ENCODE results near the gene RAB33B.
"Not testable (repeated sequence)": the region's sequence is repeated elsewhere in the genome, so short reads cannot be mapped to it uniquely, and the experiment has no call there.

RAB33B gene

DNA sequence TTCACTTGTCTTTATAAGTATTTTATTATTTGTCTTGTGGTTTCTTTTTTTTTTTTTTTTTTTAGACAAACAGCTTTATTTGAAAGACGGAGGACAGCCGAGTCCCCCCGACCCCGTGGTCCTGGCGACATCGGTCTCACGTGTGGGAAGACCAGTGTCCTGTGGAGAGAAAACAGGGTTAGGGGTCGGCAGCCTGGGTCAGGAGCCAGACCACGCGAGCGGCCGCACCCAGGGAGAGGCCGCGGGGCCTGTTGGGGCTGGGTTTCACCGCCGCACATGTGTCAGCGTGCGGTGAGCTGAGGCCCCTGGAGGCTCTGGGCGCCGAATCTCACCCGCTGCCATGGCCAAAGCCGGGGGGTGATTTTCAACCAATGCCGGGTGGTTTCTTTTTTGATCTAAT is 17.8 kb upstream of the RAB33B start:
- TF ChIP-seq, protein P1, sequence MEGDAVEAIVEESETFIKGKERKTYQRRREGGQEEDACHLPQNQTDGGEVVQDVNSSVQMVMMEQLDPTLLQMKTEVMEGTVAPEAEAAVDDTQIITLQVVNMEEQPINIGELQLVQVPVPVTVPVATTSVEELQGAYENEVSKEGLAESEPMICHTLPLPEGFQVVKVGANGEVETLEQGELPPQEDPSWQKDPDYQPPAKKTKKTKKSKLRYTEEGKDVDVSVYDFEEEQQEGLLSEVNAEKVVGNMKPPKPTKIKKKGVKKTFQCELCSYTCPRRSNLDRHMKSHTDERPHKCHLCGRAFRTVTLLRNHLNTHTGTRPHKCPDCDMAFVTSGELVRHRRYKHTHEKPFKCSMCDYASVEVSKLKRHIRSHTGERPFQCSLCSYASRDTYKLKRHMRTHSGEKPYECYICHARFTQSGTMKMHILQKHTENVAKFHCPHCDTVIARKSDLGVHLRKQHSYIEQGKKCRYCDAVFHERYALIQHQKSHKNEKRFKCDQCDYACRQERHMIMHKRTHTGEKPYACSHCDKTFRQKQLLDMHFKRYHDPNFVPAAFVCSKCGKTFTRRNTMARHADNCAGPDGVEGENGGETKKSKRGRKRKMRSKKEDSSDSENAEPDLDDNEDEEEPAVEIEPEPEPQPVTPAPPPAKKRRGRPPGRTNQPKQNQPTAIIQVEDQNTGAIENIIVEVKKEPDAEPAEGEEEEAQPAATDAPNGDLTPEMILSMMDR (IDR thresholded peaks at IDR 0.05; ENCODE audit: low read depth, low read length, missing control alignments): no peak
- no peaks in the 10 kb centered on the region for H3K36me3 ChIP-seq (replicated peaks)
- no peak overlapping the region for H3K27ac ChIP-seq
- no peaks in the 10 kb centered on the region for H3K27me3 ChIP-seq (replicated peaks)
- no peak for DNase-seq
- H3K4me3 ChIP-seq (ENCODE audit: low read depth, low read length): no peak overlapping the region
- in situ Hi-C loops (cut with HindIII; ENCODE audit: low pct_ligation_motif_present, low sequenced_read_pairs): no loop called here

DNA sequence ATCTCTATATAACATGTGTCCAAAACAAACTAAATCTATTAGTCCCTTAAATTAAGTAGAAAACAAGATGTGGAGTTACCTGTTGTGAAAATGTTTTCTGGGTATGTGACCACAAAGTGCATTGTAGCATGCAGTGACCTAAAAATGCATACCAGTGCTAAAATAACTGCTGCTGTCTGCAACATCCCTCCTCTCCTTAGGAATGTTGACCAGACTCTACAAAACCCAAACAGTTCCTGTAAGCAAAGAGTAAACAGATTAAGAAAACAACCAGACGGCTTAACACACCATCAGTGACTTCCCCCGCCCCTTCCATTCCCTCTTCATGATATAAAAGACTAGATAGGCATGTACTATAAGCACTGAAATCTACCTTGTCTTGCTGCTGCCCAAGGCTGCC is 15.8 kb upstream of the RAB33B start:
- no peak for DNase-seq
- Histone ChIP-seq H3K27ac (no peak overlapping the region), H3K36me3 (replicated peaks) (no peaks in the 10 kb centered on the region), H3K27me3 (replicated peaks) (no peaks in the 10 kb centered on the region), H3K4me3 (ENCODE audit: low read depth, low read length) (no peak overlapping the region)
- TF ChIP-seq, protein P1 (IDR thresholded peaks at IDR 0.05; ENCODE audit: low read depth, low read length, missing control alignments): no peak
- in situ Hi-C loops (cut with HindIII; ENCODE audit: low pct_ligation_motif_present, low sequenced_read_pairs): no loop called here

DNA sequence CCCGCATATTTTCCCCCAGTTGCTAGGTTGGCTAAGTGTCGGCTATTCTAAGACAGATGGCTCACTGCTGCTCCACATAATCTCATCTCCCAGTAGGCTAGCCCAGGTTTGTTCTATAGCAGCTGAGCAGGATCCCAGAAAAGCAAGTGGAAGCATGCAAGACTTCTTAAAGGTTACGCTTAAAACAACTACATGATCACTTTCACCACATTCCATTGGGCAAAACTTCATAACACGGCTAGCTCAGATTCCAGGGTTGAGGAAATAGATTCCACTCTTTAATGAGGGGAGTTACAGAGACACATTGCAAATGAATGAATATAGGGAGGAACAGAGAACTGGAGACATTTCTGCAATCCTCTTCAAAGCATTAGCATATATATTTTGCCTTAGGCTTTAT is 12.9 kb upstream of the RAB33B start:
- in situ Hi-C loops (cut with HindIII; ENCODE audit: low pct_ligation_motif_present, low sequenced_read_pairs): no loop called here
- no peak overlapping the region for H3K4me3 ChIP-seq (ENCODE audit: low read depth, low read length)
- no peaks in the 10 kb centered on the region for H3K36me3 ChIP-seq (replicated peaks)
- H3K27me3 ChIP-seq (replicated peaks): no peaks in the 10 kb centered on the region
- DNase-seq: no peak
- TF ChIP-seq, protein P1 (IDR thresholded peaks at IDR 0.05; ENCODE audit: low read depth, low read length, missing control alignments): no peak
- no peak overlapping the region for H3K27ac ChIP-seq

DNA sequence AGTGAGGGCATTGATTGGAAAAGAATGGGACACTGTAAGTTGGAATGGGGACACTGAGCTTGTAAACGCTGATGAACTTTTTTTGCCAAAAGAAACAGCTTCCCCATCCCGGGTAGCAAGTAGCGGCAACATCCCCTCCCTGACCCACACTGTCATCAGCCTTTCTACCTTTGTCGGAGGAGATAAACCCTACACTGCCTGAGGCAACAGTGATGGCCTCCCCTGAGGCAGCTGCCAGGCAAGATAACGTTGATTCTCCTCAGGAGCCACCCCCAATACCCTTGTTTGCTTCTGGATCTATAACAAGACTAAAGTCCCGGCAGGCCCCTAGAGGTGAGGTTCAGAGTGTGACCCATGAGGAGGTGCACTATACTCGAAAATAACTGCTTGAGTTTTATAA is 10.3 kb upstream of the RAB33B start:
- no peak overlapping the region for H3K27ac ChIP-seq
- no peaks in the 10 kb centered on the region for H3K27me3 ChIP-seq (replicated peaks)
- H3K4me3 ChIP-seq (ENCODE audit: low read depth, low read length): no peak overlapping the region
- H3K36me3 ChIP-seq (replicated peaks): no peaks in the 10 kb centered on the region
- in situ Hi-C loops (cut with HindIII; ENCODE audit: low pct_ligation_motif_present, low sequenced_read_pairs): no loop called here
- TF ChIP-seq, protein P1 (IDR thresholded peaks at IDR 0.05; ENCODE audit: low read depth, low read length, missing control alignments): no peak
- no peak for DNase-seq

DNA sequence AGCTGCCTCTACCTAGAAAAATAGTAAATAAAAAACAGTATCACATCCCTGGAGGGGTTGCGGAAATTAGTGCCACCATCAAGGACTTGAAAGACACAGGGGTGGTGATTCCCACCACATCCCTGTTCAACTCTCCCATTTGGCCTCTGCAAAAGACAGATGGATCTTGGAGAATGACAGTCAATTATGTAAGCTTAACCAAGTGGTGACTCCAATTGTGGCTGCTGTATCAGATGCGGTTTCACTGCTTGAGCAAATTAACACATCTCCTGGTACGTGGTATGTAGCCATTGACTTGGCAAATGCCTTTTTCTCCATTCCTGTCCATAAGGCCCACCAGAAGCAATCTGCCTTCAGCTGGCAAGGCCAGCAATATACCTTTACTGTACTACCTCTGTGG is 9.0 kb upstream of the RAB33B start:
- DNase-seq; H3K27me3 ChIP-seq (replicated peaks); H3K36me3 ChIP-seq (replicated peaks); H3K4me3 ChIP-seq (ENCODE audit: low read depth, low read length); H3K27ac ChIP-seq; in situ Hi-C loops (cut with HindIII; ENCODE audit: low pct_ligation_motif_present, low sequenced_read_pairs): not testable (repeated sequence)

DNA sequence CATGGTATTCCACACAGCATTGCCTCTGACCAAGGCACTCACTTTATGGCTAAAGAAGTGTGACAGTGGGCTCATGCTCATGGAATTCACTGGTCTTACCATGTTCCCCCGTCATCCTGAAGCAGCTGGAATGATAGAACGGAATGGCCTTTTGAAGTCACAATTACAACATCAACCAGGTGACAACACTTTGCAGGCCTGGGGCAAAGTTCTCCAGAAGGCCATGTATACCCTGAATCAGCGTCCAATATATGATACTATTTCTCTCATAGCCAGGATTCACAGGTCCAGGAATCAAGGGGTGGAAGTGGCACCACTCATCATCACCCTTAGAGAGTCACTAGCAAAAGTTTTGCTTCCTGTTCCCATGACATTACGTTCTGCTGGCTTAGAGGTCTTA is 6.8 kb upstream of the RAB33B start:
- H3K27me3 ChIP-seq (replicated peaks); DNase-seq; H3K4me3 ChIP-seq (ENCODE audit: low read depth, low read length); H3K27ac ChIP-seq; H3K36me3 ChIP-seq (replicated peaks); in situ Hi-C loops (cut with HindIII; ENCODE audit: low pct_ligation_motif_present, low sequenced_read_pairs): not testable (repeated sequence)

DNA sequence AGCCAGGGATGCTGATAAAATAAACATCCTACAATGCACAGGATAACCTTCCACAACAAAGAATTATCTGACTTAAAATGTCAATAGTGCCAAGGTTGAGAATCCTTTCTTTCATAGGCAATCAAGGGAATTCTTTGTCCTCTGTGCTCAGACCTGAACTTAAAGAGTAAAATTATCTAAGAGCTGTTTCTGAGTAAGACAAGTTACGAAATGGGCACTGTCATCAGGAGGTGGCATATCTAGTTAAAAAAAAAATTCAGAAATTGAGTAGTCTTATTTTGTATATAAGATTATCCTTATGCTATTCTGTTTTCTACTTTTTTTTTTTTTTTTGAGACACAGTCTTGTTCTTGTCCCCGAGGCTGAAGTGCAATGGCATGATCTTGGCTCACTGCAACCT is 3.3 kb upstream of the RAB33B start:
- TF ChIP-seq, protein P1 (IDR thresholded peaks at IDR 0.05; ENCODE audit: low read depth, low read length, missing control alignments): no peak
- in situ Hi-C loops (cut with HindIII; ENCODE audit: low pct_ligation_motif_present, low sequenced_read_pairs): no loop called here
- Histone ChIP-seq H3K4me3 (ENCODE audit: low read depth, low read length) (no peak overlapping the region), H3K27ac (no peak overlapping the region), H3K36me3 (replicated peaks) (no peaks in the 10 kb centered on the region), H3K27me3 (replicated peaks) (no peaks in the 10 kb centered on the region)
- no peak for DNase-seq
